ENCODE results near the gene SAMM50.

The SAMM50 gene

DNA sequence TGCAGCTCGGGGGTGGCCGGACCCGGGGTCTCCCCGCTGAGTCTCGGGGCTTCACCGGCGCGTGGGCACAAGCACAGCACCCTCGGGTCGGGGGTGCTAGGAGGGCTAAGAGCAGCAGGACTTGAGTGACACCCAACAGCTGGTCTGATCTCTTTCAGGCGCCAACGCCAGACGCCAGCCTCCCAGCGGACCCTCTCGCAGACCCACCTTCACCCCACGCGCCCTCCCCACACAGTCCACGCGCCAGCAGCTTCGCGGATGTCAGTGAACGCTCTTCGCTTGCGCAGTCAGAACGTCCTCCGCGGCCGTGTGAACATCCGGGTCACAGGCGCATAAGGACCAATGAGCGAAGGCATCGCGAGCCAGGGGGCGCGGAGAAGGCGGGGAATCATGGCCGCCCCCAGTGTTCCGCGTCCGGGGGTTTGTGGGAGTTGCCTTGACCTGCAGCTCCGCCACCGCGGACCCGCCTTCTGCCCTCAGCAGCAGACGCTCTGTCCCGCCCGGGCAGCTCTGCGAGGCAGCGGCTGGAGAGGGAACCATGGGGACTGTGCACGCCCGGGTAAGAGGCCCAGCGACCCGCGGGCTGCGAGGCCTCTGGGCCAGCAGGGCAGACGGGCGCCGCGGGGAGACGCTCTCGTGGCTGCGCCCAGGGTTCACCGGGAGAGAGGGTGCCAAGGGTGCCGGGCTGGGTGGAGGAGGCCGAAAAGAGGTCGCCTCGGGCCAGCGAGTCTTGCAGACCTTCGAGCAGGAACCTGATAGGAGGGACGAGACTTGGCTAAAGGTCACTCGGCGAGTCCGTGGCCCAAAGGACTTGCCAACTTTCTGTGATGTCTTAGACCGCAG lies at the start of gene SAMM50:
Gene SAMM50, plus strand, starts transcription at position 403 of the 843 bp plus-strand sequence. Its CDS starts 136 bp downstream, at position 539.
- Histone ChIP-seq H3K27ac (ENCODE audit: low read depth, low read length) (peak within 1 kb of the TSS; percentile 66), H3K4me3 (ENCODE audit: low read length) (peak within 1 kb of the TSS; percentile 96), H3K9me2 (replicated peaks; ENCODE audit: control insufficient read depth, low read length) (no peaks in the 10 kb centered on the region), H3K27me3 (ENCODE audit: control insufficient read depth, low read length) (no peaks in the 10 kb centered on the region), H3K9me3 (ENCODE audit: control insufficient read depth, insufficient read depth, low read length) (no peaks in the 10 kb centered on the region), H3K4me2 (ENCODE audit: low read length) (peak within 1 kb of the TSS; percentile 68), H4K20me1 (ENCODE audit: control insufficient read depth, insufficient read depth, low read depth, low read length) (peaks cover 4% of the 10 kb centered on the region; the same call in 1 of the 2 replicates), H3K4me1 (ENCODE audit: control insufficient read depth, low read length) (peaks cover 28% of the 10 kb centered on the region), H3K79me2 (ENCODE audit: control insufficient read depth, low read length) (peaks cover 72% of the 10 kb centered on the region), H3F3A (ENCODE audit: control insufficient read depth, insufficient read depth) (peaks cover 6% of the 10 kb centered on the region), H3K36me3 (ENCODE audit: control insufficient read depth, low read length) (peaks cover 10% of the 10 kb centered on the region)
- no peak for TF ChIP-seq EZH2phosphoT487 (IDR thresholded peaks at IDR 0.05; ENCODE audit: borderline replicate concordance, low read length)
- TF ChIP-seq, protein P1, sequence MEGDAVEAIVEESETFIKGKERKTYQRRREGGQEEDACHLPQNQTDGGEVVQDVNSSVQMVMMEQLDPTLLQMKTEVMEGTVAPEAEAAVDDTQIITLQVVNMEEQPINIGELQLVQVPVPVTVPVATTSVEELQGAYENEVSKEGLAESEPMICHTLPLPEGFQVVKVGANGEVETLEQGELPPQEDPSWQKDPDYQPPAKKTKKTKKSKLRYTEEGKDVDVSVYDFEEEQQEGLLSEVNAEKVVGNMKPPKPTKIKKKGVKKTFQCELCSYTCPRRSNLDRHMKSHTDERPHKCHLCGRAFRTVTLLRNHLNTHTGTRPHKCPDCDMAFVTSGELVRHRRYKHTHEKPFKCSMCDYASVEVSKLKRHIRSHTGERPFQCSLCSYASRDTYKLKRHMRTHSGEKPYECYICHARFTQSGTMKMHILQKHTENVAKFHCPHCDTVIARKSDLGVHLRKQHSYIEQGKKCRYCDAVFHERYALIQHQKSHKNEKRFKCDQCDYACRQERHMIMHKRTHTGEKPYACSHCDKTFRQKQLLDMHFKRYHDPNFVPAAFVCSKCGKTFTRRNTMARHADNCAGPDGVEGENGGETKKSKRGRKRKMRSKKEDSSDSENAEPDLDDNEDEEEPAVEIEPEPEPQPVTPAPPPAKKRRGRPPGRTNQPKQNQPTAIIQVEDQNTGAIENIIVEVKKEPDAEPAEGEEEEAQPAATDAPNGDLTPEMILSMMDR (IDR thresholded peaks at IDR 0.05; ENCODE audit: low read depth, low read length, poor library complexity, severe bottlenecking): no peak

DNA sequence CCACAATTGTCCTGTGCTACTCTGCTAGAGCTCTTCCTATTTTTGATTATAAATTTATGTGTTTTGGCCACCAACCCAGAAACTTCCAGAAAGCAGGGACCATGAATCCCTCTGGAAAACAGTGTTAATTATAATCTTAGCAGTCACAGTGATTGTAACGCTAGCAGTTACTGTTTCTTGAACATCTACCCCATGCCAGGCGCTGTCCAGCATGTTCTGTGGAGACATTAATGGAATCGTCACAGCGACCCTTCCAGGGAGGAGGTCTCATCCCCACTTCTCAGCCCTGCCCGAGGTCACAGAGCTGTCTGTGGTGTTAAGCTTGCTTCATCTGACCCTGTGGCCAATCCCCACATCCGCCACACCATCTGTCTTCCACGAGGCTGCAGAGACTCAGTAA lies 49.6 kb upstream of the SAMM50 start:
- Histone ChIP-seq H3K27ac (ENCODE audit: low read depth, low read length) (no peak overlapping the region), H3K4me3 (ENCODE audit: low read length) (no peak overlapping the region)
- TF ChIP-seq, protein P1 (IDR thresholded peaks at IDR 0.05; ENCODE audit: low read depth, low read length, poor library complexity, severe bottlenecking): no peak
- no peak for TF ChIP-seq EZH2phosphoT487 (IDR thresholded peaks at IDR 0.05; ENCODE audit: borderline replicate concordance, low read length)

DNA sequence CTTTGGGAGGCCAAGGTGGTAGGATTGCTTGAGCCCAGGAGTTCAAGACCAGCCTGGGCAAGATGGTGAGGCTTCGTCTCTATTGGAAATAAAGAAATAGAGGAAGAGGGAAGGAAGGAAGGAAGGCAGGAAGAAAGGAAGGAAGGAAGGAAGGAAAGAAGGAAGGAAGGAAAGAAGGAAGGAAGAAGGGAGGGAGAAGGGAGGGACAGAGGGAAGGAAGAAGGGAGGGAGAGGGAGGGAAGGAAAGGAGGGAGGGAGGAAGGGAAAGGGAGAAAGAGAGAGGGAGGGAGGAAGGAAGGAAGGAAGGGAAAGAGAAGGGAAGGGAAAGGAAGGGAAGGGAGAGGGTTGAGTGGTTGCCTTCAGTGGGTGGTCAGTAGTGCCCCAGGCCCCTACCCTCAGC lies 45.5 kb upstream of the SAMM50 start:
- Histone ChIP-seq H3K4me2 (ENCODE audit: low read length) (no peak overlapping the region), H3K9me2 (replicated peaks; ENCODE audit: control insufficient read depth, low read length) (no peaks in the 10 kb centered on the region), H3K4me3 (ENCODE audit: low read length) (no peak overlapping the region), H3K36me3 (ENCODE audit: control insufficient read depth, low read length) (no peaks in the 10 kb centered on the region), H3K79me2 (ENCODE audit: control insufficient read depth, low read length) (no peaks in the 10 kb centered on the region), H3F3A (ENCODE audit: control insufficient read depth, insufficient read depth) (no peaks in the 10 kb centered on the region), H3K27me3 (ENCODE audit: control insufficient read depth, low read length) (no peaks in the 10 kb centered on the region), H3K27ac (ENCODE audit: low read depth, low read length) (no peak overlapping the region), H4K20me1 (ENCODE audit: control insufficient read depth, insufficient read depth, low read depth, low read length) (no peaks in the 10 kb centered on the region), H3K4me1 (ENCODE audit: control insufficient read depth, low read length) (no peaks in the 10 kb centered on the region), H3K9me3 (ENCODE audit: control insufficient read depth, insufficient read depth, low read length) (no peaks in the 10 kb centered on the region)
- no peak for TF ChIP-seq EZH2phosphoT487 (IDR thresholded peaks at IDR 0.05; ENCODE audit: borderline replicate concordance, low read length)
- TF ChIP-seq, protein P1 (IDR thresholded peaks at IDR 0.05; ENCODE audit: low read depth, low read length, poor library complexity, severe bottlenecking): no peak

More for the DNA sequence above, 49.6 kb upstream of the SAMM50 start:
- no peaks in the 10 kb centered on the region for H3K4me1 ChIP-seq (ENCODE audit: control insufficient read depth, low read length)
- no peaks in the 10 kb centered on the region for H3K9me2 ChIP-seq (replicated peaks; ENCODE audit: control insufficient read depth, low read length)
- H3K4me2 ChIP-seq (ENCODE audit: low read length): no peak overlapping the region
- no peaks in the 10 kb centered on the region for H3K9me3 ChIP-seq (ENCODE audit: control insufficient read depth, insufficient read depth, low read length)
- H3K36me3 ChIP-seq (ENCODE audit: control insufficient read depth, low read length): no peaks in the 10 kb centered on the region
- no peaks in the 10 kb centered on the region for H3K79me2 ChIP-seq (ENCODE audit: control insufficient read depth, low read length)
- H3F3A ChIP-seq (ENCODE audit: control insufficient read depth, insufficient read depth): no peaks in the 10 kb centered on the region
- no peaks in the 10 kb centered on the region for H3K27me3 ChIP-seq (ENCODE audit: control insufficient read depth, low read length)
- H4K20me1 ChIP-seq (ENCODE audit: control insufficient read depth, insufficient read depth, low read depth, low read length): no peaks in the 10 kb centered on the region
